CD4-positive, alpha-beta T cell (primary cell): ENCODE results near the gene LIMCH1. TPM values are rescaled to one million over a fixed set of nuclear protein-coding genes. Genes with fewer than 3 reads are reported as not detected.

Source experiments
- ATAC-seq: fragments of 200-7000 bp; cut with Tn5 transposase; one replicate; pipeline ENCODE4 v1.10.0; 2022; ENCODE audit warnings: mild to moderate bottlenecking; ENCODE audit not compliant: poor library complexity
- CTCF ChIA-PET: fragments of 350-600 bp; sonication (Branson Sonifier 250); formaldehyde crosslinking; loops from one replicate; lab custom pipeline; 2021; ENCODE audit warnings: antibody characterized with exemption, inconsistent platforms; lab: Charles Lee
- POLR2A ChIA-PET: fragments of 350-600 bp; sonication (Branson Sonifier 250); formaldehyde crosslinking; loops from one replicate; lab custom pipeline; 2021; ENCODE audit warnings: antibody characterized with exemption, inconsistent platforms; lab: Charles Lee
- DNase-seq, 14 experiments: peaks; one replicate each; pipeline ENCODE4 v3.0.0-alpha.2; 2013 to 2020; ENCODE audit warnings: mixed read lengths in 2 of 14
- H3K27ac ChIP-seq, 2 donors: one replicate each; pipeline versions ENCODE4 v1.5.1 to v1.7.0; 2013; ENCODE audit warnings: low read length in 2 of 2, low read depth in 1 of 2, mild to moderate bottlenecking in 1 of 2
- H3K27me3 ChIP-seq, 2 experiments: 1 replicate in 1 of 2; 2 replicates in 1 of 2; pipeline versions ENCODE4 v1.6.1 to v1.7.0; 2013; ENCODE audit warnings: low read length in 2 of 2, control low read depth in 1 of 2, mild to moderate bottlenecking in 1 of 2, moderate library complexity in 1 of 2; ENCODE audit not compliant: insufficient read depth in 2 of 2, control insufficient read depth in 1 of 2
- H3K36me3 ChIP-seq: one replicate; pipeline ENCODE4 v1.6.1; 2013; ENCODE audit warnings: low read length, control low read depth; ENCODE audit not compliant: insufficient read depth
- H3K4me1 ChIP-seq: one replicate; pipeline ENCODE4 v1.6.1; 2013; ENCODE audit warnings: low read length, control low read depth; ENCODE audit not compliant: insufficient read depth
- H3K4me3 ChIP-seq: one replicate; pipeline ENCODE4 v1.5.1; 2013; ENCODE audit warnings: mild to moderate bottlenecking, low read length, moderate library complexity
- H3K9me3 ChIP-seq, 2 experiments: 1 replicate in 1 of 2; 2 replicates in 1 of 2; pipeline versions ENCODE4 v1.6.1 to v1.7.0; 2013; ENCODE audit warnings: low read length in 2 of 2, mild to moderate bottlenecking in 2 of 2, control low read depth in 1 of 2, moderate library complexity in 1 of 2; ENCODE audit not compliant: control insufficient read depth in 1 of 2, insufficient read depth in 1 of 2
- H3K27ac Mint-ChIP-seq: one replicate; pipeline ENCODE4 v1.8.0; 2020; ENCODE audit warnings: mixed read lengths
- H3K27me3 Mint-ChIP-seq: one replicate; pipeline ENCODE4 v1.8.0; 2021; ENCODE audit warnings: mixed read lengths
- H3K36me3 Mint-ChIP-seq: one replicate; pipeline ENCODE4 v1.8.0; 2021; ENCODE audit warnings: low read depth, mixed read lengths
- H3K4me1 Mint-ChIP-seq: one replicate; pipeline ENCODE4 v1.8.0; 2021; ENCODE audit warnings: low read depth, mixed read lengths
- H3K4me3 Mint-ChIP-seq: one replicate; pipeline ENCODE4 v1.8.0; 2020; ENCODE audit warnings: mild to moderate bottlenecking, mixed read lengths
- H3K9me3 Mint-ChIP-seq: one replicate; pipeline ENCODE4 v1.8.0; 2020; ENCODE audit warnings: mixed read lengths
- CTCF ChIP-seq: fragments of 200-600 bp; IDR thresholded peaks from one replicate; pipeline ENCODE4 v1.8.0; 2022; ENCODE audit warnings: antibody characterized with exemption, mild to moderate bottlenecking
- intact Hi-C, 2 experiments: fragments of 100-400 bp; cut with DNase I in 1 of 2; cut with micrococcal nuclease in 1 of 2; formaldehyde crosslinking; loops; one replicate each; pipeline versions ENCODE4 v1.15.1 to v1.9.0; 2023 to 2025; cut with DNase I, micrococcal nuclease
- total RNA-seq, 174 experiments: library from RNA in 2 of 174; stranded (reverse) in 2 of 174; gene quantifications; one replicate each; pipeline ENCODE4 v1.2.3 and lab custom pipeline; 2021 to 2026

LIMCH1 gene
- total RNA-seq, 2 experiments from 2014 or later = not detected

GRCh38 chr4:41594432-41594831 is 56.5 kb downstream of the LIMCH1 start:
- Histone ChIP-seq H3K27me3 (no peaks in the 10 kb centered on the region), H3K27ac (no peak overlapping the region), H3K36me3 (no peaks in the 10 kb centered on the region), H3K4me3 (no peak overlapping the region), H3K4me1 (no peaks in the 10 kb centered on the region), H3K9me3 (no peaks in the 10 kb centered on the region)
- Mint-ChIP-seq H3K27ac (no peak overlapping the region), H3K27me3 (peaks cover 5% of the 10 kb centered on the region), H3K9me3 (peaks cover 2% of the 10 kb centered on the region), H3K4me3 (no peak overlapping the region), H3K4me1 (no peaks in the 10 kb centered on the region), H3K36me3 (no peaks in the 10 kb centered on the region)
- intact Hi-C loops = no loop called here
- TF ChIP-seq CTCF = no peak
- ChIA-PET CTCF (no interaction called here), POLR2A (no interaction called here)
- ATAC-seq = no peak
- DNase-seq = no peak

- Histone ChIP-seq H3K4me3 (no peak overlapping the region), H3K36me3 (no peaks in the 10 kb centered on the region), H3K27ac (no peak overlapping the region), H3K4me1 (no peaks in the 10 kb centered on the region), H3K27me3 (no peaks in the 10 kb centered on the region), H3K9me3 (no peaks in the 10 kb centered on the region)
- ATAC-seq (no peak), DNase-seq (no peak)
- Mint-ChIP-seq H3K27me3 (peaks cover 5% of the 10 kb centered on the region), H3K4me3 (no peak overlapping the region), H3K36me3 (no peaks in the 10 kb centered on the region), H3K27ac (no peak overlapping the region), H3K9me3 (peaks cover 2% of the 10 kb centered on the region), H3K4me1 (no peaks in the 10 kb centered on the region)
- intact Hi-C loops = no loop called here
- TF ChIP-seq CTCF = no peak
- CTCF ChIA-PET = no interaction called here
- POLR2A ChIA-PET = no interaction called here
Observed at GRCh38 chr4:41597494-41597893, 59.5 kb downstream of the LIMCH1 start.

GRCh38 chr4:41598580-41598979 is 60.6 kb downstream of the LIMCH1 start:
- ChIA-PET POLR2A (no interaction called here), CTCF (no interaction called here)
- no peaks in the 10 kb centered on the region for H3K36me3 ChIP-seq
- Mint-ChIP-seq H3K36me3 (no peaks in the 10 kb centered on the region), H3K27me3 (peaks cover 5% of the 10 kb centered on the region), H3K4me1 (no peaks in the 10 kb centered on the region), H3K9me3 (peaks cover 2% of the 10 kb centered on the region), H3K4me3 (no peak overlapping the region), H3K27ac (no peak overlapping the region)
- DNase-seq = no peak
- intact Hi-C loops = no loop called here
- H3K27me3 ChIP-seq = no peaks in the 10 kb centered on the region
- no peaks in the 10 kb centered on the region for H3K9me3 ChIP-seq
- no peak overlapping the region for H3K27ac ChIP-seq
- H3K4me1 ChIP-seq = no peaks in the 10 kb centered on the region
- no peak for ATAC-seq
- TF ChIP-seq CTCF = no peak
- H3K4me3 ChIP-seq = no peak overlapping the region
